H1 (cell line): ENCODE results near the gene STK11IP. TPM values are rescaled to one million over a fixed set of nuclear protein-coding genes. Genes with fewer than 3 reads are reported as not detected.

Source experiments
- CTCF ChIA-PET: fragments of 300-600 bp; sonication (Branson Sonifier 250); formaldehyde crosslinking; loops from one replicate; lab custom pipeline; 2021; ENCODE audit not compliant: partially characterized antibody; lab: Charles Lee
- POLR2A ChIA-PET: fragments of 300-600 bp; sonication (Branson Sonifier 250); formaldehyde crosslinking; loops from one replicate; lab custom pipeline; 2021; ENCODE audit warnings: inconsistent platforms; ENCODE audit not compliant: partially characterized antibody; lab: Charles Lee
- DNase-seq, 2 experiments: peaks; one replicate each; pipeline versions ENCODE4 v3.0.0 to v3.0.0-alpha.2; 2010 to 2022; ENCODE audit warnings: low spot score in 2 of 2, low read depth in 1 of 2, mixed read lengths in 1 of 2
- FAIRE-seq: peaks from 2 replicates; lab custom pipeline; 2011; peaks lifted over from hg19 to GRCh38; lab: Jason Lieb, UNC
- H2AFZ ChIP-seq: 2 replicates; pipeline ENCODE4 v1.8.1; 2012; ENCODE audit warnings: low read length, inconsistent platforms
- H2AK5ac ChIP-seq: 2 replicates; pipeline ENCODE4 v1.6.1; 2013; ENCODE audit warnings: low read depth, low read length
- H2BK120ac ChIP-seq: replicated peaks from 2 replicates; pipeline ENCODE3; 2013; ENCODE audit warnings: low read depth, low read length, inconsistent platforms
- H2BK12ac ChIP-seq: 2 replicates; pipeline ENCODE4 v1.6.1; 2013; ENCODE audit warnings: low read depth, low read length
- H2BK15ac ChIP-seq: 2 replicates; pipeline ENCODE4 v1.6.1; 2013; ENCODE audit warnings: low read length
- H2BK20ac ChIP-seq: 2 replicates; pipeline ENCODE4 v1.6.1; 2013; ENCODE audit warnings: low read length
- H2BK5ac ChIP-seq: 2 replicates; pipeline ENCODE4 v1.6.1; 2013; ENCODE audit warnings: low read depth, low read length
- H3K14ac ChIP-seq: 2 replicates; pipeline ENCODE4 v1.6.1; 2013; ENCODE audit warnings: inconsistent platforms; ENCODE audit not compliant: insufficient read length
- H3K18ac ChIP-seq: 2 replicates; pipeline ENCODE4 v1.6.1; 2013; ENCODE audit warnings: low read length; ENCODE audit errors: extremely low read depth
- H3K23ac ChIP-seq: 2 replicates; pipeline ENCODE4 v1.6.1; 2013; ENCODE audit warnings: inconsistent platforms; ENCODE audit not compliant: insufficient read length
- H3K23me2 ChIP-seq: 2 replicates; pipeline ENCODE4 v1.6.1; 2013; ENCODE audit warnings: low read depth, low read length
- H3K27ac ChIP-seq: 2 replicates; pipeline ENCODE4 v1.6.1; 2011; ENCODE audit warnings: low read depth, low read length, inconsistent platforms
- H3K27me3 ChIP-seq, 4 experiments: replicated peaks in 1 of 4; 1 replicate in 1 of 4; 2 replicates in 3 of 4; pipeline versions ENCODE4 v1.6.1 to v1.8.1; 2011 to 2013; ENCODE audit warnings: low read length in 3 of 4, mild to moderate bottlenecking in 3 of 4, inconsistent platforms in 2 of 4, mixed read lengths in 2 of 4, moderate library complexity in 1 of 4; ENCODE audit not compliant: control insufficient read depth in 3 of 4, insufficient read depth in 3 of 4; ENCODE audit errors: extremely low read depth in 1 of 4
- H3K36me3 ChIP-seq, 4 experiments: 2 replicates each; pipeline versions ENCODE4 v1.6.1 to v1.8.1; 2011 to 2013; ENCODE audit warnings: mild to moderate bottlenecking in 4 of 4, low read length in 3 of 4, moderate library complexity in 2 of 4, control low read depth in 1 of 4, inconsistent platforms in 1 of 4; ENCODE audit not compliant: insufficient read depth in 4 of 4, control insufficient read depth in 2 of 4
- H3K4ac ChIP-seq: replicated peaks from 2 replicates; pipeline ENCODE3; 2013; ENCODE audit warnings: low read length, low read depth, mixed read lengths, inconsistent platforms; ENCODE audit not compliant: insufficient read length
- H3K4me1 ChIP-seq, 4 experiments: replicated peaks in 1 of 4; 1 replicate in 1 of 4; 2 replicates in 3 of 4; pipeline versions ENCODE4 v1.6.1 to v1.8.1; 2011 to 2013; ENCODE audit warnings: low read length in 3 of 4, inconsistent platforms in 2 of 4, mixed read lengths in 1 of 4; ENCODE audit not compliant: insufficient read depth in 4 of 4, control insufficient read depth in 3 of 4
- H3K4me2 ChIP-seq, 2 experiments: 2 replicates each; pipeline versions ENCODE4 v1.6.1 to v1.8.1; 2011 to 2013; ENCODE audit warnings: low read depth in 2 of 2, low read length in 2 of 2, control low read depth in 1 of 2, inconsistent platforms in 1 of 2, mild to moderate bottlenecking in 1 of 2; ENCODE audit not compliant: insufficient read depth in 1 of 2
- H3K4me3 ChIP-seq, 4 experiments: fragments of 200-600, 300-600 bp in 1 of 4; sonication (generic), shearing (Covaris generic), sonication (Bioruptor Twin) in 1 of 4; 2 replicates each; pipeline versions ENCODE4 v1.5.1 to v1.8.1; 2011 to 2016; ENCODE audit warnings: low read length in 4 of 4, low read depth in 3 of 4, control low read depth in 2 of 4, inconsistent platforms in 2 of 4, mild to moderate bottlenecking in 2 of 4, mixed read lengths in 1 of 4, moderate library complexity in 1 of 4; ENCODE audit not compliant: insufficient read depth in 2 of 4; ENCODE audit errors: extremely low read depth in 1 of 4
- H3K56ac ChIP-seq: replicated peaks from 2 replicates; pipeline ENCODE3; 2013; ENCODE audit warnings: low read depth, mild to moderate bottlenecking, mixed read lengths, low read length, inconsistent platforms; ENCODE audit not compliant: insufficient read length
- H3K79me1 ChIP-seq: 2 replicates; pipeline ENCODE4 v1.6.1; 2013; ENCODE audit warnings: low read depth, low read length, control low read depth
- H3K79me2 ChIP-seq, 2 experiments: 2 replicates each; pipeline versions ENCODE4 v1.6.1 to v1.8.1; 2012 to 2013; ENCODE audit warnings: low read length in 2 of 2, mild to moderate bottlenecking in 2 of 2, inconsistent platforms in 1 of 2; ENCODE audit not compliant: insufficient read depth in 2 of 2, control insufficient read depth in 1 of 2
- H3K9ac ChIP-seq, 4 experiments: replicated peaks in 1 of 4; 1 replicate in 1 of 4; 2 replicates in 3 of 4; pipeline versions ENCODE4 v1.6.1 to v1.8.1; 2011 to 2013; ENCODE audit warnings: low read depth in 3 of 4, low read length in 3 of 4, control low read depth in 2 of 4, mild to moderate bottlenecking in 2 of 4, moderate library complexity in 2 of 4, inconsistent platforms in 1 of 4; ENCODE audit errors: extremely low read depth in 1 of 4
- H3K9me3 ChIP-seq, 2 experiments: 2 replicates each; pipeline versions ENCODE4 v1.6.1 to v1.8.1; 2012 to 2013; ENCODE audit warnings: mild to moderate bottlenecking in 2 of 2, moderate library complexity in 2 of 2, control low read depth in 1 of 2, inconsistent platforms in 1 of 2, low read depth in 1 of 2, low read length in 1 of 2, mixed read lengths in 1 of 2; ENCODE audit not compliant: insufficient read depth in 2 of 2
- H4K20me1 ChIP-seq, 2 experiments: replicated peaks in 1 of 2; 2 replicates each; pipeline versions ENCODE3 to v1.8.1; 2011 to 2013; ENCODE audit warnings: inconsistent platforms in 2 of 2, low read length in 2 of 2, mild to moderate bottlenecking in 1 of 2; ENCODE audit not compliant: insufficient read depth in 2 of 2, control insufficient read depth in 1 of 2
- H4K5ac ChIP-seq: 2 replicates; pipeline ENCODE4 v1.6.1; 2013; ENCODE audit warnings: low read length, low read depth, mixed read lengths, inconsistent platforms; ENCODE audit not compliant: insufficient read length
- H4K8ac ChIP-seq: 2 replicates; pipeline ENCODE4 v1.8.0; 2013; ENCODE audit warnings: mild to moderate bottlenecking, moderate library complexity, low read length, inconsistent platforms; ENCODE audit not compliant: insufficient read depth; ENCODE audit errors: extremely low read depth
- H4K91ac ChIP-seq: replicated peaks from 2 replicates; pipeline ENCODE3; 2013; ENCODE audit warnings: low read length, mixed read lengths, inconsistent platforms; ENCODE audit not compliant: insufficient read length
- POU5F1 ChIP-seq: IDR thresholded peaks from 2 replicates; pipeline ENCODE4 v1.6.1; 2011; ENCODE audit warnings: low read depth, mild to moderate bottlenecking, low read length, moderate library complexity
- TAF7 ChIP-seq: optimal IDR thresholded peaks from 2 replicates; pipeline ENCODE3; 2011; ENCODE audit warnings: low read depth, mild to moderate bottlenecking, inconsistent platforms, low read length, moderate library complexity, borderline replicate concordance
- WGBS, 2 experiments: shearing (Covaris generic) in 1 of 2; methylation state at CpG; one replicate each; pipeline versions ENCODE4 v1.1.6 to v1.1.7; 2013 to 2015; ENCODE audit warnings: low lambda C conversion rate in 2 of 2, mixed read lengths in 2 of 2, inconsistent platforms in 1 of 2, low coverage in 1 of 2, missing lambda C conversion rate in 1 of 2; ENCODE audit not compliant: insufficient replicate concordance in 2 of 2, insufficient coverage in 1 of 2, insufficient read length in 1 of 2; ENCODE audit errors: extremely low coverage in 1 of 2, missing lambda C conversion rate in 1 of 2; 5-methylcytosine and 5-hydroxymethylcytosine counted together
- polyA plus RNA-seq, 7 experiments: library from polyadenylated mRNA; depleted of rRNA in 3 of 7; stranded (reverse) in 5 of 7; unstranded in 2 of 7; fragments of >200 nt in 5 of 7; fragments of 200-250 nt in 2 of 7; gene quantifications; 1 replicate in 5 of 7; 2 replicates in 1 of 7; 4 replicates in 1 of 7; pipeline versions ENCODE4 v1.2.1 to v1.2.3, GENCODE V29; 2011 to 2013; ENCODE audit warnings: missing spikeins in 2 of 7, mixed read lengths in 2 of 7
- total RNA-seq: library from RNA; stranded (reverse); fragmentation: NEBNext Ultra II Directional; extraction: Animal tissue kit (Norgen Biotek cat#: 25700); gene quantifications from 2 replicates; pipeline ENCODE4 v1.2.1, GENCODE V29; 2021
- TF ChIP-seq, protein P1 (sequence below): IDR thresholded peaks from 2 replicates; pipeline ENCODE4 v1.6.1; 2012; ENCODE audit warnings: inconsistent platforms

Gene STK11IP
- total and polyA plus RNA-seq, 2 of the 8 experiments (the other 6 are each of a cell fraction or from before 2014, with no cell fraction given), result 18.5 to 29.6 TPM

DNA sequence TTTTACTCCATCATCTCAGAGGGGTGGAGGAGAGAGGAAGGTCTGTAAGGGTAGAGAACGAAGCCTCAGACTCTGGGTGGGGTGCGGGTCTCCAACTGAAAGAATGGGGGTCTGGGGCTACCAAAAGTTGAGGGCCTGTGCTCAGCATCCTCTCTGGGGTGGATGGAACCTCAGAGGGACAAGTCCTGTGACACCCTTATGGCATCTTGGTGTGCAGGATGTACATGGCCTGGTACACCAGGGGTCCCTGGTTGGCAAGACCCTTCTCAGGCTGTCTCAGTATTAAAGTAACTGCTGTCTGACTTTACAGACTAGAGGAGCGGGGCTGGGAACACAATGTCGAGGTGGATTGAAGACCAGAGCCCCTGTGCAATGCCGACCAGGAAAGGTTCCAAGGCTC, 27.5 kb downstream of the STK11IP start:
- ChIA-PET POLR2A (interaction anchor here (1.8 kb wide), 1 partner anchor 9 kb away, joined by 4 read pairs; no protein-coding TSS in a partner anchor), CTCF (interaction anchor here (2.2 to 22.0 kb wide), 3 partner anchors 9 to 65 kb away, joined by 14 to 356 read pairs (median 356); partner anchors contain the start of gene SLC4A3)
- H3K79me1 ChIP-seq, result no peaks in the 10 kb centered on the region
- no peak overlapping the region for H3K4me2 ChIP-seq
- H3K56ac ChIP-seq, result no peak overlapping the region
- no peak overlapping the region for H3K9ac ChIP-seq
- no peaks in the 10 kb centered on the region for H3K36me3 ChIP-seq
- no peak overlapping the region for H2AK5ac ChIP-seq
- no peak overlapping the region for H2BK15ac ChIP-seq
- DNase-seq, result no peak
- peaks cover 0 to 12% (median 9%) of the 10 kb centered on the region in 4 experiments; a peak in 5 of 7 replicates for H3K4me1 ChIP-seq
- H2BK20ac ChIP-seq, result no peak overlapping the region
- no peak overlapping the region for H3K4ac ChIP-seq
- no peak overlapping the region for H2BK120ac ChIP-seq
- no peak overlapping the region for H3K18ac ChIP-seq
- WGBS, 2 experiments, result 80% methylated on average over 5 of the region's 5 CpGs; no CpG with 5 or more reads in 1 of the 2 experiments
- no peak overlapping the region for H3K4me3 ChIP-seq
- H4K5ac ChIP-seq, result no peak overlapping the region
- no peak overlapping the region for H3K23ac ChIP-seq
- H3K27me3 ChIP-seq, result peaks cover 0 to 11% (median 6%) of the 10 kb centered on the region in 4 experiments; a peak in 5 of 7 replicates
- TF ChIP-seq POU5F1, result no peak
- no peak for TF ChIP-seq TAF7
- TF ChIP-seq, protein P1, sequence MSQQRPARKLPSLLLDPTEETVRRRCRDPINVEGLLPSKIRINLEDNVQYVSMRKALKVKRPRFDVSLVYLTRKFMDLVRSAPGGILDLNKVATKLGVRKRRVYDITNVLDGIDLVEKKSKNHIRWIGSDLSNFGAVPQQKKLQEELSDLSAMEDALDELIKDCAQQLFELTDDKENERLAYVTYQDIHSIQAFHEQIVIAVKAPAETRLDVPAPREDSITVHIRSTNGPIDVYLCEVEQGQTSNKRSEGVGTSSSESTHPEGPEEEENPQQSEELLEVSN, result no peak
- H2BK12ac ChIP-seq, result no peak overlapping the region
- no peak overlapping the region for H2BK5ac ChIP-seq
- H3K14ac ChIP-seq, result no peak overlapping the region
- H3K9me3 ChIP-seq, result no peaks in the 10 kb centered on the region
- no peak overlapping the region for H2AFZ ChIP-seq
- no peak overlapping the region for H4K8ac ChIP-seq
- no peaks in the 10 kb centered on the region for H3K79me2 ChIP-seq
- no peak for FAIRE-seq
- peaks cover 0 to under 1% of the 10 kb centered on the region in 2 experiments for H4K20me1 ChIP-seq
- no peak overlapping the region for H4K91ac ChIP-seq
- no peak overlapping the region for H3K27ac ChIP-seq
- H3K23me2 ChIP-seq, result peaks cover 3% of the 10 kb centered on the region; the same call in 1 of the 2 replicates
